ENCODE data around the gene RGL1.

The RGL1 gene

GRCh38 chr1:183967914-183968313 is 163.0 kb downstream of the RGL1 start:
- no peak for DNase-seq

DNA sequence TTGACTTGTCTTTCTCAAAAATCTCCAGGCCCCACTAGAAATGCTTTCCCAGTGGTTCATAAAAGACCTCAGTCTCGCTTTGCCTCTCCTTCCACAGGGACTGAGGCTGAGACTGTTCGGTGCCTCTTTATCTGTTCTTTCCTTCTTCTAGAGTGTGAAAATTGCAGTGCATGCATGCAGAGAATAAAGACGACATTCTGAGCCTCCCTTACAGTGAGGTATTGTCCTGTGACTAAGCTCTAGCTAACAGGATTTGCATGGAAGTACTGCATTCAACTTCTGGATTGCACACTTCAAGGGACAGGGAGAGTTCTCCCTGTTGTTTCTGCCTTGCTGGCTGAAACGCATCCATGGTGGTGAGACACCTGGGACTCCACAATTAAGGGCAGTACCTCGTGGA is 163.5 kb downstream of the RGL1 start:
- no peak for DNase-seq

DNA sequence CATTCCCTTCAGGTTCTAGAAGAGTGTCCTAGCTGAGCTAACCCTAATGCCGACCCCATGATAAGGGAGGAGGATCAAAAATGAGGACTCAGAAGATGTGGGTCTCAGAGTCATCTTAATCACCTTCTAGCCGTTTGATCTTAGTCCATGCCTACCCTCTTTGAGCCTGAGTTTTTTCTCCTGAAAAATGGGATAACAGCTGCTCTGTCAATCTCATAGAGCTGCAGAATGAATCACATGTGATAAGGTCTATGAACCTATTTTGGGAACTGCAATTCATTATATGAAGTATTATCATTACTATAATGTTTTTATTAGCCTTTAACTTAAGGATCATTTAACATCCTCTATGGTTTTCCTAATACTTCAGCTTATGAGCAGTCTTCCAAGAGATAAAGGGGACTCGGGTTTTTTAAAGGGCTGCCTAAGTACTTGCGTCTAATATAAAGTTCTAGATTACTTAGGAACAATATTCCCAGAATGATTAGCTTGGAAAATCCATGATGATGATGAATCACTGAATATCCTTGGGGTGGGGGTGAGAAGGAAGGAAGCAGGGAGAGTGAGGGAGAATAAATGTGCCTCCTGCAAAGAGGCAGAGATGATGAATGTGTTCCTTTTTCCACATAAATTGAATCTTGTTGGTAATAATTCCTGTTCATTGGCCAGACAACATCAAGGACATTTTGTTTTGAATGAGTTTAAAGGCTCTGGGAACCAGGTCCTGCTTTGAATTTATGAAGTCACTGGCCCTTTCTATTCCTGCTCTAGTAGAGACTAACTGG is 165.8 kb downstream of the RGL1 start:
- DNase-seq, result no peak

- DNase-seq, result no peak
These were observed 170.7 kb downstream of the RGL1 start for GRCh38 chr1:183975651-183976050.

- DNase-seq, result no peak
These were observed 172.8 kb downstream of the RGL1 start for GRCh38 chr1:183977717-183978116.
